MCF 10A (cell line): Measurements from ENCODE around the gene GOSR2. TPM values are rescaled to one million over a fixed set of nuclear protein-coding genes. Genes with fewer than 3 reads are reported as not detected.

Experiments
- BruUV-seq: library from RNA; stranded (reverse); fragments of 400-500 nt; replicated peaks from 2 replicates; lab custom pipeline; 2021; lab: Mats Ljungman, UMichigan
- CTCF ChIA-PET: fragments of 300-600 bp; sonication (Branson Sonifier 250); formaldehyde crosslinking; extraction: SDS; loops from one replicate; lab custom pipeline; 2021; ENCODE audit warnings: antibody characterized with exemption, inconsistent platforms; lab: Yijun Ruan, JAX
- POLR2A ChIA-PET: fragments of 300-600, 350-650 bp; sonication (Branson Sonifier 250); formaldehyde crosslinking; extraction: SDS; loops from one replicate; lab custom pipeline; 2020; ENCODE audit warnings: antibody characterized with exemption, inconsistent platforms; lab: Yijun Ruan, JAX
- DNase-seq: peaks from one replicate; pipeline ENCODE4 v3.0.0-alpha.2; 2018; ENCODE audit not compliant: unreplicated experiment
- H3K27ac Mint-ChIP-seq: one replicate; pipeline ENCODE4 v1.8.0; 2022; ENCODE audit warnings: mild to moderate bottlenecking, low read depth, mixed read lengths; ENCODE audit not compliant: unreplicated experiment
- H3K27me3 Mint-ChIP-seq: one replicate; pipeline ENCODE4 v1.8.0; 2022; ENCODE audit warnings: mixed read lengths; ENCODE audit not compliant: insufficient read depth, unreplicated experiment
- H3K36me3 Mint-ChIP-seq: one replicate; pipeline ENCODE4 v1.8.0; 2022; ENCODE audit warnings: mild to moderate bottlenecking, moderate library complexity, mixed read lengths; ENCODE audit not compliant: insufficient read depth, unreplicated experiment
- H3K4me1 Mint-ChIP-seq: one replicate; pipeline ENCODE4 v1.8.0; 2022; ENCODE audit warnings: mixed read lengths; ENCODE audit not compliant: insufficient read depth, unreplicated experiment
- H3K4me3 Mint-ChIP-seq: one replicate; pipeline ENCODE4 v1.8.0; 2022; ENCODE audit warnings: mild to moderate bottlenecking, moderate library complexity, mixed read lengths; ENCODE audit not compliant: unreplicated experiment
- H3K9me3 Mint-ChIP-seq: one replicate; pipeline ENCODE4 v1.8.0; 2022; ENCODE audit warnings: mixed read lengths; ENCODE audit not compliant: unreplicated experiment
- CTCF ChIP-seq: fragments of 200-600 bp; IDR thresholded peaks from one replicate; pipeline ENCODE4 v1.8.0; 2022; ENCODE audit warnings: antibody characterized with exemption, mild to moderate bottlenecking; ENCODE audit not compliant: unreplicated experiment
- intact Hi-C: fragments of 100-400 bp; cut with micrococcal nuclease; formaldehyde crosslinking; loops from 2 replicates; pipeline ENCODE4 v1.14.1; 2022
- total RNA-seq: library from RNA; stranded (reverse); gene quantifications from 2 replicates; pipeline ENCODE4 v1.2.3, GENCODE V29; 2022

The GOSR2 gene
- total RNA-seq, 1 experiment from 2014 or later = 78.3 TPM

GRCh38 chr17:46895171-46895570 lies 27.8 kb upstream of the GOSR2 start:
- no peaks in the 10 kb centered on the region for H3K36me3 Mint-ChIP-seq
- no TSS peak for BruUV-seq
- no peak overlapping the region for H3K4me3 Mint-ChIP-seq
- H3K27me3 Mint-ChIP-seq = peaks cover 50% of the 10 kb centered on the region
- H3K27ac Mint-ChIP-seq = no peak overlapping the region
- H3K4me1 Mint-ChIP-seq = no peaks in the 10 kb centered on the region
- POLR2A ChIA-PET = interaction anchor here (0.5 to 0.6 kb wide), 2 partner anchors 38 to 637 kb away, joined by 3 read pairs; no protein-coding TSS in a partner anchor
- intact Hi-C loops = no loop called here
- DNase-seq = no peak
- no peaks in the 10 kb centered on the region for H3K9me3 Mint-ChIP-seq
- no peak for TF ChIP-seq CTCF
- CTCF ChIA-PET = interaction anchor here (0.7 kb wide), 1 partner anchor 36 kb away, joined by 3 read pairs; no protein-coding TSS in a partner anchor

GRCh38 chr17:46896991-46897390 lies 26.0 kb upstream of the GOSR2 start:
- intact Hi-C loops = no loop called here
- ChIA-PET POLR2A (no interaction called here), CTCF (no interaction called here)
- Mint-ChIP-seq H3K9me3 (no peaks in the 10 kb centered on the region), H3K4me3 (no peak overlapping the region), H3K27ac (no peak overlapping the region), H3K27me3 (peaks cover 38% of the 10 kb centered on the region), H3K4me1 (no peaks in the 10 kb centered on the region), H3K36me3 (no peaks in the 10 kb centered on the region)
- TF ChIP-seq CTCF = no peak
- DNase-seq = no peak
- BruUV-seq = no TSS peak

- no TSS peak for BruUV-seq
- intact Hi-C loops = no loop called here
- TF ChIP-seq CTCF = no peak
- ChIA-PET CTCF (no interaction called here), POLR2A (no interaction called here)
- no peaks in the 10 kb centered on the region for H3K36me3 Mint-ChIP-seq
- peaks cover 33% of the 10 kb centered on the region for H3K27me3 Mint-ChIP-seq
- H3K9me3 Mint-ChIP-seq = no peaks in the 10 kb centered on the region
- H3K4me1 Mint-ChIP-seq = no peaks in the 10 kb centered on the region
- H3K4me3 Mint-ChIP-seq = no peak overlapping the region
- DNase-seq = no peak
- H3K27ac Mint-ChIP-seq = no peak overlapping the region
Observed at GRCh38 chr17:46898364-46898763, 24.6 kb upstream of the GOSR2 start.

GRCh38 chr17:46898860-46899259 lies 24.1 kb upstream of the GOSR2 start:
- H3K4me1 Mint-ChIP-seq = no peaks in the 10 kb centered on the region
- peaks cover 28% of the 10 kb centered on the region for H3K27me3 Mint-ChIP-seq
- ChIA-PET POLR2A (no interaction called here), CTCF (no interaction called here)
- H3K27ac Mint-ChIP-seq = no peak overlapping the region
- BruUV-seq = no TSS peak
- no peak for TF ChIP-seq CTCF
- no peak overlapping the region for H3K4me3 Mint-ChIP-seq
- DNase-seq = no peak
- H3K9me3 Mint-ChIP-seq = no peaks in the 10 kb centered on the region
- intact Hi-C loops = no loop called here
- no peaks in the 10 kb centered on the region for H3K36me3 Mint-ChIP-seq
